WTC11 (cell line): Measurements from ENCODE around the gene CHD3.

ENCODE experiments used
- JAZF1 ChIP-seq: fragments of 250-450 bp; sonication (Bioruptor Pico); IDR thresholded peaks from 2 replicates; pipeline ENCODE4 v1.9.0; 2021; ENCODE audit warnings: moderate library complexity, mild to moderate bottlenecking, inconsistent platforms
- TF ChIP-seq, protein P1 (sequence below): sonication (generic); formaldehyde crosslinking; IDR thresholded peaks from 2 replicates; pipeline ENCODE4 v1.8.0; 2022; ENCODE audit warnings: missing genetic modification reagents
- TF ChIP-seq, protein P2 (sequence below): fragments of 200-600 bp; IDR thresholded peaks from 2 replicates; pipeline ENCODE4 v1.8.0; 2022; ENCODE audit warnings: antibody characterized with exemption

DNA sequence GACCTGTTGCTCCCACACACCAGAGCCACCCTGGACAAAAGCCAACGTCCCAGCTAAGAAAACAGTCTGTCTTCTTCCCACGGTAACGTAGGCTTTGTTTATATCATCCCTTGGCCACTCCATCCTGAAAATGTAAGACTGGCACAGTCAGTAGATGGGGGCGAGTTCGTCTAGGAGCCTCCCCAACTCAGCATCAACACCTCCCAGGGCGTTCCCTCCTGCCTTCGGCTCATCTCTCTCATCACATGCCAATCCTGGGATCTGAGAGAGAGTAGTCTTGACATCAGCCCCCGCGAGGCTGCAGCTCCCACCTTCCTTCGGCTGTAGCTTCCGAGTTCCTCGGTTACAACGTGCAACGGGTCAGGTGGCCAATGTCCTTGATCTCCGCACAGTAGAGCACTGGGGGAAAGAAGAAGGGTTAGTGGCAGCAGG, 26.6 kb downstream of the CHD3 start:
- TF ChIP-seq JAZF1, result no peak
- TF ChIP-seq, protein P1, sequence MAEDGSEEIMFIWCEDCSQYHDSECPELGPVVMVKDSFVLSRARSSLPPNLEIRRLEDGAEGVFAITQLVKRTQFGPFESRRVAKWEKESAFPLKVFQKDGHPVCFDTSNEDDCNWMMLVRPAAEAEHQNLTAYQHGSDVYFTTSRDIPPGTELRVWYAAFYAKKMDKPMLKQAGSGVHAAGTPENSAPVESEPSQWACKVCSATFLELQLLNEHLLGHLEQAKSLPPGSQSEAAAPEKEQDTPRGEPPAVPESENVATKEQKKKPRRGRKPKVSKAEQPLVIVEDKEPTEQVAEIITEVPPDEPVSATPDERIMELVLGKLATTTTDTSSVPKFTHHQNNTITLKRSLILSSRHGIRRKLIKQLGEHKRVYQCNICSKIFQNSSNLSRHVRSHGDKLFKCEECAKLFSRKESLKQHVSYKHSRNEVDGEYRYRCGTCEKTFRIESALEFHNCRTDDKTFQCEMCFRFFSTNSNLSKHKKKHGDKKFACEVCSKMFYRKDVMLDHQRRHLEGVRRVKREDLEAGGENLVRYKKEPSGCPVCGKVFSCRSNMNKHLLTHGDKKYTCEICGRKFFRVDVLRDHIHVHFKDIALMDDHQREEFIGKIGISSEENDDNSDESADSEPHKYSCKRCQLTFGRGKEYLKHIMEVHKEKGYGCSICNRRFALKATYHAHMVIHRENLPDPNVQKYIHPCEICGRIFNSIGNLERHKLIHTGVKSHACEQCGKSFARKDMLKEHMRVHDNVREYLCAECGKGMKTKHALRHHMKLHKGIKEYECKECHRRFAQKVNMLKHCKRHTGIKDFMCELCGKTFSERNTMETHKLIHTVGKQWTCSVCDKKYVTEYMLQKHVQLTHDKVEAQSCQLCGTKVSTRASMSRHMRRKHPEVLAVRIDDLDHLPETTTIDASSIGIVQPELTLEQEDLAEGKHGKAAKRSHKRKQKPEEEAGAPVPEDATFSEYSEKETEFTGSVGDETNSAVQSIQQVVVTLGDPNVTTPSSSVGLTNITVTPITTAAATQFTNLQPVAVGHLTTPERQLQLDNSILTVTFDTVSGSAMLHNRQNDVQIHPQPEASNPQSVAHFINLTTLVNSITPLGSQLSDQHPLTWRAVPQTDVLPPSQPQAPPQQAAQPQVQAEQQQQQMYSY, result no peak
- TF ChIP-seq, protein P2, sequence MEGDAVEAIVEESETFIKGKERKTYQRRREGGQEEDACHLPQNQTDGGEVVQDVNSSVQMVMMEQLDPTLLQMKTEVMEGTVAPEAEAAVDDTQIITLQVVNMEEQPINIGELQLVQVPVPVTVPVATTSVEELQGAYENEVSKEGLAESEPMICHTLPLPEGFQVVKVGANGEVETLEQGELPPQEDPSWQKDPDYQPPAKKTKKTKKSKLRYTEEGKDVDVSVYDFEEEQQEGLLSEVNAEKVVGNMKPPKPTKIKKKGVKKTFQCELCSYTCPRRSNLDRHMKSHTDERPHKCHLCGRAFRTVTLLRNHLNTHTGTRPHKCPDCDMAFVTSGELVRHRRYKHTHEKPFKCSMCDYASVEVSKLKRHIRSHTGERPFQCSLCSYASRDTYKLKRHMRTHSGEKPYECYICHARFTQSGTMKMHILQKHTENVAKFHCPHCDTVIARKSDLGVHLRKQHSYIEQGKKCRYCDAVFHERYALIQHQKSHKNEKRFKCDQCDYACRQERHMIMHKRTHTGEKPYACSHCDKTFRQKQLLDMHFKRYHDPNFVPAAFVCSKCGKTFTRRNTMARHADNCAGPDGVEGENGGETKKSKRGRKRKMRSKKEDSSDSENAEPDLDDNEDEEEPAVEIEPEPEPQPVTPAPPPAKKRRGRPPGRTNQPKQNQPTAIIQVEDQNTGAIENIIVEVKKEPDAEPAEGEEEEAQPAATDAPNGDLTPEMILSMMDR, result no peak
